SH-SY5Y (cell line): Measurements from ENCODE around the gene SLC34A1.
A peak's percentile ranks its signal among the peaks of the same experiment; 100 is the strongest.

Experiments used
- GATA2 ChIP-seq: IDR thresholded peaks from 2 replicates; pipeline ENCODE4 v1.6.1; 2011; ENCODE audit warnings: mild to moderate bottlenecking, low read depth, low read length
- GATA3 ChIP-seq: IDR thresholded peaks from 2 replicates; pipeline ENCODE4 v1.6.1; 2011; ENCODE audit warnings: low read depth, mild to moderate bottlenecking, low read length, moderate library complexity

SLC34A1 gene

GRCh38 chr5:177383181-177383580 is 1.1 kb upstream of the SLC34A1 start:
- TF ChIP-seq GATA2 (no peak), GATA3 (no peak)

GRCh38 chr5:177385720-177386119 is 1.5 kb downstream of the SLC34A1 start:
- no peak for TF ChIP-seq GATA3
- TF ChIP-seq GATA2: no peak

GRCh38 chr5:177386542-177386941 is 2.3 kb downstream of the SLC34A1 start:
- TF ChIP-seq GATA2 (no peak), GATA3 (no peak)

- TF ChIP-seq GATA3 (no peak), GATA2 (no peak)
Observed at GRCh38 chr5:177387405-177387804, 3.2 kb downstream of the SLC34A1 start.

- no peak for TF ChIP-seq GATA2
- no peak for TF ChIP-seq GATA3
Observed at GRCh38 chr5:177388521-177389052, 4.4 kb downstream of the SLC34A1 start.

GRCh38 chr5:177389241-177390169 is 5.3 kb downstream of the SLC34A1 start:
- TF ChIP-seq GATA3: no peak
- TF ChIP-seq GATA2: no peak

GRCh38 chr5:177390363-177391300 is 6.4 kb downstream of the SLC34A1 start:
- TF ChIP-seq GATA2: peak; percentile 33; the same call in 1 of the 2 replicates
- no peak for TF ChIP-seq GATA3

- TF ChIP-seq GATA2: no peak
- no peak for TF ChIP-seq GATA3
Observed at GRCh38 chr5:177392765-177393164, 8.5 kb downstream of the SLC34A1 start.

- TF ChIP-seq GATA3 (no peak), GATA2 (no peak)
Observed at GRCh38 chr5:177393206-177393765, 9.1 kb downstream of the SLC34A1 start.

GRCh38 chr5:177393990-177394389 is 9.8 kb downstream of the SLC34A1 start:
- TF ChIP-seq GATA2 (no peak), GATA3 (no peak)

GRCh38 chr5:177396078-177396477 is 11.8 kb downstream of the SLC34A1 start:
- TF ChIP-seq GATA3 (no peak), GATA2 (no peak)

GRCh38 chr5:177396807-177397206 is 12.6 kb downstream of the SLC34A1 start:
- no peak for TF ChIP-seq GATA2
- no peak for TF ChIP-seq GATA3

- TF ChIP-seq GATA2 (no peak), GATA3 (no peak)
Observed at GRCh38 chr5:177397875-177398390, 13.7 kb downstream of the SLC34A1 start.
